ENCODE measurements around the gene KIRREL1.

Gene KIRREL1

DNA sequence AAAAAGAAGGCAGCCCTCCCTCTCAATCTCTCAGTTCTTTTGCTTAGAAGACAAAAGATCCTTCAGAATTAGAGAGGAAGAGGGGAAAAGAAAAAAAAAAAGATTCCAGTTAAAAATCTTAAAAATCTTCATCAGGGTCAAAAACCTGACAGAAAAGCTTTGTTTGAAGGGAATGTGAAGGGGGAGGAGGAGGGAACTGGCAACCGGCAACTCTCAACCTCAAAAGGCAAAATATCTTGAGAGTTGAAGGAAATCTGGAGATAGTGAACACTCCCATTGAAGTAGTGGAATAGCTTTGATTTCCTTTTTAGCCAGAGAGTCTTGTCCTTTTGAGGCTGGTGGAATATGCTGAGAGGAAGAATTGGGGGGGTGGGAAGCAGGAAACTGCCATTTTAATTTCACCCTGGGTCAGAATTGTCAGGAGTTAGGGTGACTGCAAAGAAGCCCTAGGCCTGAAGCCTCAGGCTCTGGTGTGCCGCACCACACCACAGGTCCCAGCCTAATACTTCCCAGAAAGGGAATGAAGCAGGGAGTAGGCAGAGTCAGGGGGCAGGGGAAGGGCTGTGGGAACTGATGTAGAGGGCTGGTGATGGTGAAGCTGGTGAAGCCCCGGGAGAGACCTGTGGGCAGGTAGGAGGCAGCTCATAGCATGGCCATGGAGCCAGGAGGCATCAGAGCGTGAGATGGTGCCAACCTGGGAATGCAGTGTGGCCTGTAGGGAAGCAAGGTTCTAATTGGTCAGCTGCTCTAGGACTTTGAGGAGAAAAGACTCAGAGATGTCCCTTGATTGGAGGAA, 24.6 kb downstream of the KIRREL1 start:
- DNase-seq (ENCODE audit: extremely low read depth, low read depth) = no peak
- TF ChIP-seq, protein P1, sequence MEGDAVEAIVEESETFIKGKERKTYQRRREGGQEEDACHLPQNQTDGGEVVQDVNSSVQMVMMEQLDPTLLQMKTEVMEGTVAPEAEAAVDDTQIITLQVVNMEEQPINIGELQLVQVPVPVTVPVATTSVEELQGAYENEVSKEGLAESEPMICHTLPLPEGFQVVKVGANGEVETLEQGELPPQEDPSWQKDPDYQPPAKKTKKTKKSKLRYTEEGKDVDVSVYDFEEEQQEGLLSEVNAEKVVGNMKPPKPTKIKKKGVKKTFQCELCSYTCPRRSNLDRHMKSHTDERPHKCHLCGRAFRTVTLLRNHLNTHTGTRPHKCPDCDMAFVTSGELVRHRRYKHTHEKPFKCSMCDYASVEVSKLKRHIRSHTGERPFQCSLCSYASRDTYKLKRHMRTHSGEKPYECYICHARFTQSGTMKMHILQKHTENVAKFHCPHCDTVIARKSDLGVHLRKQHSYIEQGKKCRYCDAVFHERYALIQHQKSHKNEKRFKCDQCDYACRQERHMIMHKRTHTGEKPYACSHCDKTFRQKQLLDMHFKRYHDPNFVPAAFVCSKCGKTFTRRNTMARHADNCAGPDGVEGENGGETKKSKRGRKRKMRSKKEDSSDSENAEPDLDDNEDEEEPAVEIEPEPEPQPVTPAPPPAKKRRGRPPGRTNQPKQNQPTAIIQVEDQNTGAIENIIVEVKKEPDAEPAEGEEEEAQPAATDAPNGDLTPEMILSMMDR (IDR thresholded peaks at IDR 0.05; ENCODE audit: low read depth, low read length) = no peak

DNA sequence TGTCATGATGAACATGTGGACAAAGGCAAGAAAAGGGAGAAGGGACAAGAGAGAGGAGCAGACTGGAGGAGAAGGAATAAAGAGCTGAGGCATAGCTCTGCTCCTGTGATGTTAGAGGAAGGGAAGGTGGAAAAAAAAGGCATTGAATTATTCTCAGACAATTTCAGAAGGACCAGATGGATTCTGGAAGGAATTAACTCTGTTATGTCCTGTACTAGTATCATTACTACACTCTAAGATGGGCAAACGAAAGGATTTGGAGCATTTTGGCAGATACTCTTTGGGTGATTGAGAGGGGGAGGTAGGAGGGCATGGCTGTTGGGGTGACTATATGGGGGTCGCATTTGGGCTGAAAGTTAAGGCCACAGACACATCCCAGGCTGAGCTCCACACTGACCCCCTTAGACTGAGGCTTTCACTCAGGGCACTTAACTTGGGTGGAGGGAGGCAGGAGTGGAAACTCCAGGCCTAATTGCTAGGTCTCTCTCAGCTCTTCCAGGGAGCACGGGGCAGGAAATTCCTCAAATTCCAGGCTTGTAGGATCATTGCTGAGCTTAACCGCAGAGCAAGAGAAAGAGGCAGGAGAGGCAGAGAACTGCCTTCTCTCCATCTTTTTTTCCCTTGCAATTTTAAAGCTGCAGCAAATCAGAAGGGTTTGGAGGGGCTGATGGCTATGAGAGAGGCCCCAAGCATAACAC, 25.9 kb downstream of the KIRREL1 start:
- TF ChIP-seq, protein P1 (IDR thresholded peaks at IDR 0.05; ENCODE audit: low read depth, low read length) = no peak
- DNase-seq (ENCODE audit: extremely low read depth, low read depth) = peak; percentile 77

DNA sequence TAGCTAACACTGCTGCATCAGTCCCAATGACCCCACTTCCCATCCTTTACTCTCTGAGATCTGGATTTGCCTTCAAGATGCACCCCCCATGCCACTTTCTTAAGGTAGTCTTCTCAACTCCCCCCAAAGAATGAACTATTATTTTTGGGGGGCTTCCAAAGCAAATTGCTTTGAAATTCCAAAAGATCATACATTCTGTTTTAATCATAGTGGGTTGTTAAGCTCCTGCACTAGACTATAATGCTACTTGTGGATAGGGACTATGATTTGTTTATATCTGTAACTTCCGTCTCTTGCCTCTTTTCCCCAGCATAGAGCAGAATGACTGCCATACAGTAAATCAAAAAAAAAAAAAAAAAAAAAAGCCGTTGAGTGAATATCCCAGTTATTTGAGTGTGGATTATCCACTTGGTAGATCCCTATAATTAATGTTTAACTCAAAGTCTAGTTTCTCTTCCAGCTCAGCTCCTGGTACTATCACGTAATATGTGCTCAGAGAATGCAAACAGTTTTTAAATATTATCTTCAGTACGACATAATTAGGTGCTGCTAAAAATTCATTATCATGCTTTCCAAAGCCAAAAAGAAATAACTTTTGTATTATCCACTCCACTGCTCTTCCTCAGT, 26.9 kb downstream of the KIRREL1 start:
- TF ChIP-seq, protein P1 (IDR thresholded peaks at IDR 0.05; ENCODE audit: low read depth, low read length) = no peak
- DNase-seq (ENCODE audit: extremely low read depth, low read depth) = no peak

DNA sequence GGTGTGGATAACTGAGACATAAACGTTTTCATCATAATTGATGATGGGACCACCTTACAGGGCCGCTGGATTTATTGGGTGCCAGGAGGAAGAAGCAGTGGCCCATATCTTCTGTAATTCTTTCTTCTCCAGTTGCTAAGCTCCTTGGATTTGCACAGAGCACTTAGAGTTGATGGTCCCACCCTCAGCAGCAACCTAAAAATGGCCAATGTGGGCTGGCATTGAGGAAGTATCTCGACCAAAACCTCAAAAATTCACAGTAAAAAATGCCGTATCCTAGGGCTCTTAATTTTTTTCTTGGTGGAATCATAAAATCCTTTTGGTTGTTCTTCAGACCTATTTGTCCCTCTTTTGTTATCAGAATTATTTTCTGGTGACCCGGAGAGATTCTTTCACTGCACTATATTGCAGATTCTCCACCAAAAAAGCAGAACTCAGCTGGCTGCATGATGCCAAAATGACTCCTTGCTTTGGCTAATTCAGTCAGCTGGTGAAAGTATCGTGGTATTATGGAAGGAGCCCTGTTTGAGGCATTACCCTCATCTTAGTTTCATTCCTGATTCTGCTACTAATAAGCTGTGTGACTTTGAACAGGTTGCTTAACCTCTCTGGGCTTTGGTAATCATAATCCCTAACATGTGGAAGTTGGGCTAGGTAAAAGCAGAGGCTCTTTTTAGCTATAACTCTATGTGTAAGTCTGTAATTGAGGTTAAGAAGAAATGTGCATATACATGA, 27.6 kb downstream of the KIRREL1 start:
- no peak for DNase-seq (ENCODE audit: extremely low read depth, low read depth)

DNA sequence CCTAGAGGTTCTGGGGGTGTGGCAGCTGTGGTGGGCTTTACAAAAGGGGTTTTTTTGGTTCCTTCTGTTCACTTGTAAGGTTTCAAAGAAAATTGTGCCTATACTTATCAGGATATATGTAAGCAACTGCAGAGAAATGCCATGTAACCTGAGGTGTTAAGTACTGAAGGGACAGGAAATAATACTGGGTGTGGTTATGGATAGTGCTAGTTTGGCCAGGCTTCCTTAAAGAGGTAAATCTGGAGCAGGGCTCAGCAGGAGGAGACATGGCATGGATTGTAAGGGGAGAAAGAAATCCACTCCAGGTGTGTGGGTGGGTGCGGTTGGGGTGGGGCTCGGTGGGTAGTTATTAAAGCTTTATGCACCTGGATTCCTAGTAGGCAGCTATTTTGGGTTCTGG, 28.3 kb downstream of the KIRREL1 start:
- TF ChIP-seq, protein P1 (IDR thresholded peaks at IDR 0.05; ENCODE audit: low read depth, low read length) = no peak
- DNase-seq (ENCODE audit: extremely low read depth, low read depth) = no peak

More for the DNA sequence above, 27.6 kb downstream of the KIRREL1 start:
- TF ChIP-seq, protein P1 (IDR thresholded peaks at IDR 0.05; ENCODE audit: low read depth, low read length) = no peak

DNA sequence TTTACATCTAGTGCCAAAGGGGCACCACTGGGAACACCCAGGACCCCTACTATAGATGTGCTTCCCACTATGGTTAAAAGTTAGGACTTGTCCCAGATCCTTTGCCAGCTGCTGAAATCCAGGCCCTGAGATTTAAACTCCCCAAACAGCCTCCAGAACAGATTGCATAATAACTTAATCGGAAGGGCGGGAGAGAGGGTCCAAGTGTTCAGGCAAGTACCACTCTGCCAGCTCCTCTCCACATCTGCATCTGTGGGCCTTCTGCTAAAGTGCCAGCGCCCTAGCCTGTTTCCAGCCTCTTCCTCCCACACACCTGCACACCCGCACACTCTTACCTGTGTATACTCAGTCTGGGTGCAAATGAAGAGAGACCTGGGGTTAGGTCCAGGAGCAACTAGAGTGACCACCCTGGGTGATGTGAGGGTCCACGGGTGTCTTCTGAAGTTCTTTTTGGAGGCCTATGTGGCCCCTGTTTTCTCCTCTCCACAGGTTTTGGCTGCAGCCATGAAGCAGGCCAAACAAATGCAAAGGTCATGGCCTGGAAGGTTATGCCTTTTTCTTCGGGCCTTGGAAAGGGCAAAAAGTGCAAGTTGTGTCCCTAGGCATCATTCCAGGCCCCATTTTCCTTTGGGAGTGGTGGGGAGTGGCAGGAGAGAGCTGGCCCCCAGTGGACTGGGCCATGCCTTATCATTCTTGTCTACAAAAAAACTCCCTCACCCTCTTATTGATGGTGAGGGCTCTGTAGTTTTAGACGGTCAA, 29.3 kb downstream of the KIRREL1 start:
- no peak for DNase-seq (ENCODE audit: extremely low read depth, low read depth)
- TF ChIP-seq, protein P1 (IDR thresholded peaks at IDR 0.05; ENCODE audit: low read depth, low read length) = no peak

Data from AG09319 (cell line).